IPS-20b (cell line): ENCODE data around the gene IL22RA1.

Experiments used
- H3K27ac ChIP-seq: one replicate; pipeline ENCODE4 v1.5.1; 2013; ENCODE audit warnings: low read length
- H3K27me3 ChIP-seq: 2 replicates; pipeline ENCODE4 v1.6.1; 2013; ENCODE audit warnings: mild to moderate bottlenecking, low read length, inconsistent platforms; ENCODE audit not compliant: insufficient read depth
- H3K36me3 ChIP-seq: 2 replicates; pipeline ENCODE4 v1.6.1; 2013; ENCODE audit warnings: low read depth, mild to moderate bottlenecking, inconsistent platforms, low read length, moderate library complexity; ENCODE audit not compliant: insufficient read depth
- H3K4me1 ChIP-seq: 2 replicates; pipeline ENCODE4 v1.6.1; 2013; ENCODE audit warnings: mild to moderate bottlenecking, control low read depth, inconsistent platforms, low read length, moderate library complexity; ENCODE audit not compliant: insufficient read depth
- H3K4me3 ChIP-seq: 2 replicates; pipeline ENCODE4 v1.5.1; 2013; ENCODE audit warnings: mild to moderate bottlenecking, low read length, inconsistent platforms
- H3K9ac ChIP-seq: 2 replicates; pipeline ENCODE4 v1.6.1; 2013; ENCODE audit warnings: low read depth, mild to moderate bottlenecking, inconsistent platforms, low read length, moderate library complexity
- H3K9me3 ChIP-seq: 2 replicates; pipeline ENCODE4 v1.6.1; 2013; ENCODE audit warnings: mild to moderate bottlenecking, low read depth, low read length, inconsistent platforms; ENCODE audit not compliant: insufficient read depth

IL22RA1 gene

GRCh38 chr1:24100945-24101737 is 41.8 kb downstream of the IL22RA1 start:
- H3K27ac ChIP-seq: no peak overlapping the region
- no peak overlapping the region for H3K4me3 ChIP-seq
- H3K9me3 ChIP-seq: no peaks in the 10 kb centered on the region
- H3K9ac ChIP-seq: no peak overlapping the region
- no peaks in the 10 kb centered on the region for H3K4me1 ChIP-seq
- no peaks in the 10 kb centered on the region for H3K27me3 ChIP-seq
- H3K36me3 ChIP-seq: no peaks in the 10 kb centered on the region

DNA sequence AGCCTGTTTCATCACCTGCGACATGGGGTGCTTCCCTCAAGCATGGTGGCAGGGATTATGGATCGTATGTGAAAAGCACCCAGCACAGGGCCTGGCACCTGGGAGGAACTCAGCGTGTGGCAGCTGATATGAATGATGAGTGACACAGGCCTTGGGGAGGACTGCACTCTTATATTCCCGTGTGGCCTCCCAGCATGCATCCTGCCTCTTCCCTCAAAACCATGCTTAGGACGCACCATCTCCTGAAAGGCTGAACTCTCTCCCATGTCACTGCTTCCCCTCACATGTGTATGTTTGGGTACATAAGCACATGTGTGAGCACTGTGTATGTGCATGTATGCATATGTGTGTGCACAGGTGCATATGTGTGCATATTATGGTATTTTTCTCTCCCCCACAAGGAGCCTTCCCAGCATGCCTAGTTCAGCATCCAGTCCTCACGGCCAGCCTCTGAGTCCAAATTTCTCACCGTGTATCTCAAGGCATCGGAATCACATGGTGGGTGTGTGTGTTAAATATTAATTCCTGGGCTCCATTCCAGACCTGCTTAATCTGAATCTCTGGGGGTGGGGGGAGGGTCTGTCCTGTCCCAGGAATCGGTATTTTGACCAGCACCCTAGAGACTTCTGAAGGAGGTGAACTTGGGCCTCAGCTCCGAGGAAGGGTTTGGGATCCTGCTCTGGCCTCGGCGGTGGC is 43.8 kb downstream of the IL22RA1 start:
- Histone ChIP-seq H3K4me1 (no peaks in the 10 kb centered on the region), H3K27ac (no peak overlapping the region), H3K36me3 (no peaks in the 10 kb centered on the region), H3K4me3 (no peak overlapping the region), H3K9me3 (no peaks in the 10 kb centered on the region), H3K9ac (no peak overlapping the region), H3K27me3 (no peaks in the 10 kb centered on the region)

DNA sequence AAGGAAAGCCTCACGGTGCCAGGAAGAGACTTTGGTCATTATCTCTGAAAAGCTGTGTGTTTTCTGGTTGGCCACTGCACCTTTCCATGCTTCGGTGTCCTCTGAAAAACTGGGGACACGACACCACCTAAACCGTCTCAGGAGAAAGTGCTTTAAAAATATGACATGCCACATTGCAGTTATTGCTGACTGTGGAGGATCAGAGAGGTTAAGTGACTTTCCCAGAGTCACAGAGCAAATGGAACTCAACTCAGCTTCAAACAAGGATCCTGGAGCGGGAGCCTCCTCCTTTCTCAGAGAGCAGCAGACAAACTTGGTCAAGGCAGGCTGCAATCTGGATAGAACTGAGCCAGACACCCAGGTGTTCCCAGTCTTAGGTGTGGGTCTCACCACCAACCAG is 44.8 kb downstream of the IL22RA1 start:
- no peaks in the 10 kb centered on the region for H3K9me3 ChIP-seq
- H3K27ac ChIP-seq: no peak overlapping the region
- H3K4me1 ChIP-seq: no peaks in the 10 kb centered on the region
- no peak overlapping the region for H3K4me3 ChIP-seq
- no peaks in the 10 kb centered on the region for H3K27me3 ChIP-seq
- no peaks in the 10 kb centered on the region for H3K36me3 ChIP-seq
- no peak overlapping the region for H3K9ac ChIP-seq

DNA sequence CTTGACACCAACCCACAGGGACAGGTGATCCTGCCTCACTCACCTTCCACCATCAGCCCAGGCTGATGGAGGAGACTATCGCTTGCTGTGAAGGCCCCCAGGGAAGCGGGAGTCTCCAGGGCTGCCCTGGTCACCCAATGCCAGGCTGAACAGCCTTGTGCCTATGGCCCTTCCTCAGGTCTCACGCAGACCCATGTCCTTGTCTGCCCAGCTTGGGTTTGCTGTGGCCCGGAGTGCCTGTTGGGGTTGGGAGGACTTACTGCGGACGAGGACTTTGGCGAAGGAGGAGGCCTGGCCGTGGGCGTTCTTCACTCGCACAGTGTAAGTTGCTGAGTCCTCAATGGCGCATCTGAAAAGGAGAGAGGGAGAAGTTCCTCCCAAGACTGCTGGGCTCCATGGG is 45.3 kb downstream of the IL22RA1 start:
- H3K4me3 ChIP-seq: no peak overlapping the region
- no peak overlapping the region for H3K27ac ChIP-seq
- H3K9ac ChIP-seq: no peak overlapping the region
- H3K9me3 ChIP-seq: no peaks in the 10 kb centered on the region
- H3K36me3 ChIP-seq: no peaks in the 10 kb centered on the region
- H3K4me1 ChIP-seq: no peaks in the 10 kb centered on the region
- H3K27me3 ChIP-seq: no peaks in the 10 kb centered on the region

DNA sequence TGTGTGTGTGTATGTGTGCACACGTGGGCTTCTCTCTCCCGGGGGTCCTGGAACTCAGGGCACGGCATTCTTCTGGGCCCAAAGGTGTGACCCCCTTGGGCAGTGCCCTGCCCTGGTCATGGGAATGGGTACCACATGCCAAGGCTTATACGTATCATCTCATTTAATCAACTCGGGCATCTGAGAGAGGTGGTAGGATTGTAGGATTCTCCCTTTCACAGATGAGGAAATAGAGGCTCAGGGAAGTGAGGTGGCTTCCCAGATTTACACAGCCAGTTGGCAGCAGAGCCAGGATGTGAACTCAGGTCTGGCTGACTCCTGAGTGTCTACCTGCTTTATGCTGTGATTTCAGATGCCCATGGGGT is 46.2 kb downstream of the IL22RA1 start:
- Histone ChIP-seq H3K27me3 (no peaks in the 10 kb centered on the region), H3K4me3 (no peak overlapping the region), H3K4me1 (no peaks in the 10 kb centered on the region), H3K27ac (no peak overlapping the region), H3K9ac (no peak overlapping the region), H3K36me3 (no peaks in the 10 kb centered on the region), H3K9me3 (no peaks in the 10 kb centered on the region)

DNA sequence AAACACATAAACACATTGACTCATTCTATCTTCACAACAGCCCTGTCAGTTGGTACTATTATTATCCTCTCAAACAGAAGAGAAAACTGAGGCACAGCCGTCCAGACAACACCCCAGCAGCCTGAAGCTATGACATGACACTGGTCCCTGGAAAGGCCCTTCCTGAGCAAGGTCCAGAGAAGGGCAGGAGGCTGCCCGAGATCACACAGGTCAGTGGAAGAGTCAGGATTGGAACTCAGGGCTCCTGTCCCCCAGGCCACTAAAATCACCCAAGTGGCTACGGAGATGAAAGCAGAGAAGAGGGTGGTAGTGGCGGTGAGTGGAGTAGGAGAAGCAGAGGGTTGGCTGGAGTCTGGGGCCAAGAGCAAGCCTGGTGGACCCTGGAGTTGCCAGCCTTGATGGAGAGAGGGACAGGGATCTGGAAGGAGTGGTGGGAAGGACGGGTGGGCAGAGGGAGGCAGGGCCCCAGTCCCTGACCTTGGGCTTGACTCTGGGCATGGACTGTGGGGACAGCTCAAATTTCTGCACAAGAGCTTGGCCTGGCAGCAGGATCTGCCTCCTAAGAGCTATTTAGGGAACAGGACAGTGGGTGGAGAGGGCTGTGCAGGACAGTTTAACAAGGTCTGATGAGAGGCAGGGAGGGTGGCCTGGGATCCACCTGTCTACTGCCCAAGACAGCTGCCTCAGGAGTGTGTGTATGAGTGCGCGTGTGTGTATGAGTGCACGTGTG is 46.8 kb downstream of the IL22RA1 start:
- Histone ChIP-seq H3K27me3 (no peaks in the 10 kb centered on the region), H3K36me3 (no peaks in the 10 kb centered on the region), H3K9ac (no peak overlapping the region), H3K27ac (no peak overlapping the region), H3K9me3 (no peaks in the 10 kb centered on the region), H3K4me3 (no peak overlapping the region), H3K4me1 (no peaks in the 10 kb centered on the region)

DNA sequence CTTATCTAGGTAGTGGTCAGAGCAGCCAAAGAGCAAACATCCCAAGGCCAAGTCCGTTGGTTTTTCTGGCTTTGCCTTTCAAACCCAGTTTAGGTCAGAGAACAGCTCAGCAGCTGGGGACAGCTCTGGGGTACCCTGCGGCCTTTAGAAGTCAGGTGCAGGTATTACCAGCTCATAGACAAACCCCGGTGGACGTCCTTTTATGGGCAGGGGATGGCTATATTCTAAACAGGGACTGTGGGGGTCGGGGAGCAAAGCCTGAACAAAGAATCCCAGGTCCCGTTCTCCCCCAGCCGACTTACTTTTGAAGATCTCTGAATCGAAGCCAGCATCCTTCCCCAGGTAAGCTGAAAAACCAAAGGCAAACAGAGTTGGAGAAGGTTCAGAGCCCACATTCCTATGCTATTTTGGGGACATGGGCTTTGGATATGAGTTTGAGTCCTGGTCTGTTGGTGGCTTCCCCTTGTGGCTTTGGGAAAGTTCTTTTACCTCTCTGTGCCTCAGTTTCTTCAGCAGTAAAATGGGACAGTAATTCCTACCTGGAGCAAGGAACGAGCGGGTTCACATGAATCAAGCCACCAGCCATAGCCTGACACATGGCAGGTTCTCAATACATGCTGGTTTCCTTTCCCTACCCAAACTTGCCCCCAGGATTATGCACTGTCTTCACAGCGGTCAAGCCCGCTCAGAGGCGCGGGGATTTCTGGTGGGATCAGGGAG is 47.6 kb downstream of the IL22RA1 start:
- Histone ChIP-seq H3K9ac (no peak overlapping the region; the same call in 1 of the 2 replicates), H3K9me3 (no peaks in the 10 kb centered on the region), H3K4me3 (no peak overlapping the region), H3K36me3 (no peaks in the 10 kb centered on the region), H3K27ac (no peak overlapping the region), H3K4me1 (no peaks in the 10 kb centered on the region), H3K27me3 (no peaks in the 10 kb centered on the region)

- Histone ChIP-seq H3K36me3 (no peaks in the 10 kb centered on the region), H3K9ac (no peak overlapping the region), H3K27ac (no peak overlapping the region), H3K4me3 (no peak overlapping the region), H3K9me3 (no peaks in the 10 kb centered on the region), H3K27me3 (no peaks in the 10 kb centered on the region), H3K4me1 (no peaks in the 10 kb centered on the region)
Observed at GRCh38 chr1:24094554-24094953, 48.4 kb downstream of the IL22RA1 start.

GRCh38 chr1:24093732-24094131 is 49.2 kb downstream of the IL22RA1 start:
- H3K4me1 ChIP-seq: no peaks in the 10 kb centered on the region
- H3K9me3 ChIP-seq: no peaks in the 10 kb centered on the region
- no peaks in the 10 kb centered on the region for H3K27me3 ChIP-seq
- no peak overlapping the region for H3K27ac ChIP-seq
- H3K9ac ChIP-seq: no peak overlapping the region
- H3K4me3 ChIP-seq: no peak overlapping the region
- no peaks in the 10 kb centered on the region for H3K36me3 ChIP-seq

- Histone ChIP-seq H3K27ac (no peak overlapping the region), H3K9me3 (no peaks in the 10 kb centered on the region), H3K4me1 (no peaks in the 10 kb centered on the region), H3K9ac (no peak overlapping the region), H3K36me3 (no peaks in the 10 kb centered on the region), H3K4me3 (no peak overlapping the region), H3K27me3 (no peaks in the 10 kb centered on the region)
Observed at GRCh38 chr1:24092979-24093378, 50.0 kb downstream of the IL22RA1 start.

DNA sequence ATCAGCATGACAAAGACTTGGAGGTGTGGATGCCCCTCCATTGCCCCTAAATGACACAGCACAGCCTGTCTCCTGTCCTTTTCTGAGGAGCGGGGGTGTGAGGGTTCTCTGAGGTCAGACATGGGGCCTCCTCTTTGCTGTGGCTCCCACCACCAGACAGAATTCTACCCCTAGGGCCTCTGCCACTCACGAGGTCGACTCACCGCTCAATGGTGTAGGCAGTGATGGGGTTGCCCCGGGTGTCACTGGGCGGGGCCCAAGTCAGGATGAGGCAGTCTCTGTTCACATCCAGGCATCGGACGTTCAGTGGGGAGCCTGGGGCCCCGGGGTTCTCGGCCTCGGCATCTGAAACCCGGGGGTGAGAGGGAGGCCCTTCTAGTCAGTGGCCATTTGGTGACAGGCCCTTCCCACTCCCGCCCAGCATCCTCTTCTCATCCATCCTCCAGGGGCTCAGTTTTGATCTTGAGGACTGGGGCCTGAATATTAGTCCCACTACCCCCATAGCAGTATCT is 50.9 kb downstream of the IL22RA1 start:
- H3K9ac ChIP-seq: no peak overlapping the region
- H3K9me3 ChIP-seq: no peaks in the 10 kb centered on the region
- H3K4me1 ChIP-seq: no peaks in the 10 kb centered on the region
- no peak overlapping the region for H3K27ac ChIP-seq
- H3K4me3 ChIP-seq: no peak overlapping the region
- no peaks in the 10 kb centered on the region for H3K27me3 ChIP-seq
- H3K36me3 ChIP-seq: no peaks in the 10 kb centered on the region
